ENCODE results near the gene CIAO2B.
"Not testable (repeated sequence)": the region's sequence is repeated elsewhere in the genome, so short reads cannot be mapped to it uniquely, and the experiment has no call there.

Gene CIAO2B

GRCh38 chr16:66934138-66934838 is at the start of gene CIAO2B:
Gene CIAO2B (minus strand): TSS chr16:66934402. CDS start chr16:66934364, 38 bp downstream.
- Mint-ChIP-seq H3K9me3 (no peaks in the 10 kb centered on the region), H3K36me3 (ENCODE audit: low read depth) (peaks cover 87% of the 10 kb centered on the region), H3K27ac (peak within 1 kb of the TSS; percentile 99), H3K27me3 (no peaks in the 10 kb centered on the region), H3K4me1 (ENCODE audit: low read depth) (peaks cover 50% of the 10 kb centered on the region), H3K4me3 (peak within 1 kb of the TSS; percentile 99)
- peak; percentile 93 for DNase-seq

DNA sequence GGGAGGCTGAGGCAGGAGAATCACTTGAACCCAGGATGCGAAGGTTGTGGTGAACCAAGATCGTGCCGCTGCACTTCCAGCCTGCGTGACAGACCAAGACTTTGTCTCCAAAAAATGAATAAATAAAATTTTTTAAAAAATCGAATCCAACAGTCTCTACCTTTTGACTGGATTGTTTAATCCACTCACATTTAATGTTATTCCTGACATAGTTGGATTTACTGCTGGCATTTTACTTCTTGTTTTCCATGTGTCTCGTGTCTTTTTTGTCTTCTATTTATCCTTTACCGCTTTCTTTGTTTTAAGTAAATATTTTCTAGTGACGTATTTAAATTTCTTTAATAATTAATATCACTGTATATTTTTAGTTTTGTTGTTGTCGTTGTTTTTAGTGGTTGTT is 48.8 kb upstream of the CIAO2B start:
- H3K4me1 Mint-ChIP-seq (ENCODE audit: low read depth), result peaks cover 52% of the 10 kb centered on the region
- peaks cover 2% of the 10 kb centered on the region for H3K36me3 Mint-ChIP-seq (ENCODE audit: low read depth)
- no peak for DNase-seq
- no peaks in the 10 kb centered on the region for H3K9me3 Mint-ChIP-seq
- H3K4me3 Mint-ChIP-seq, result no peak overlapping the region
- H3K27ac Mint-ChIP-seq, result peak overlapping the region; percentile 100
- no peaks in the 10 kb centered on the region for H3K27me3 Mint-ChIP-seq

DNA sequence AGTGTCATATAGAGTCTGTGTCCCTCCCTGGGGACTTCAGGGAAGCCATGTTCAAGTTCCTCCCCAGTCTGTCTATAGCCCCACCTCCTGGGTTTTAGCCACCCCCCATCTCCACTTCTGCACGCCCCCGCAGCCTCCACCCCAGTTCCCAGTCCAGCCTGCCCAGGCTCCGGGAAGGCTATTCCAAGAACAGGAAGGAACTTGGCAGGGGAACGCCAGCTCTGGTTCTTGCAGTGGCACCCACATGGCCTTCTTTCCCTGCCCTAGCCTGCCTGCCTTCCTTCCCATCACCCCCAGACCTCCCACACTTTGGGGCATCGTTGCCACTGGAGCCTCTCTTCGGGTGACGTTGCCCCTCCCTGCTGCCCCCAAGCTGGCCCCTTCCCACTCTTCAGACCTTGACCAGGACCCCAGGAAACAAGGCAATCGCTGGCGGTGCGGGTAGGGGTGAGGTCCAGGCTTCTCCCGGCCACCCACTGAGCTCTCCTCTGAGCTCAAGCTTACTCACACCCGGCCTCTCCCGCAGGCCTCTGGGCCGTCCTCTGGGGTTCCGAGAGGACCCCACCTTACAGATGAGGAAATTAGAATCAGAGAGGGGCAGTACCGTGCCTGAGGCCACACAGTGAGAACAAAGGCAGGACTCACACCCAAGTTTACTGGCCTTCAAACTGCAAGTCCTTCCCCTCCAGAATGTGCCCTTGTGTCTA is 45.0 kb upstream of the CIAO2B start:
- Mint-ChIP-seq H3K4me3 (no peak overlapping the region), H3K27ac (peak overlapping the region; percentile 37), H3K36me3 (ENCODE audit: low read depth) (no peaks in the 10 kb centered on the region), H3K27me3 (peaks cover 4% of the 10 kb centered on the region), H3K4me1 (ENCODE audit: low read depth) (peaks cover 48% of the 10 kb centered on the region), H3K9me3 (no peaks in the 10 kb centered on the region)
- no peak for DNase-seq

- DNase-seq, result peak; percentile 93
- peak overlapping the region; percentile 57 for H3K27ac Mint-ChIP-seq
- H3K4me3 Mint-ChIP-seq, result no peak overlapping the region
- H3K27me3 Mint-ChIP-seq, result peaks cover 4% of the 10 kb centered on the region
- H3K9me3 Mint-ChIP-seq, result no peaks in the 10 kb centered on the region
- H3K4me1 Mint-ChIP-seq (ENCODE audit: low read depth), result peaks cover 37% of the 10 kb centered on the region
- H3K36me3 Mint-ChIP-seq (ENCODE audit: low read depth), result no peaks in the 10 kb centered on the region
Measured at GRCh38 chr16:66977341-66978113, 43.3 kb upstream of the CIAO2B start.

GRCh38 chr16:66976746-66977145 is 42.5 kb upstream of the CIAO2B start:
- H3K4me3 Mint-ChIP-seq, result no peak overlapping the region
- no peaks in the 10 kb centered on the region for H3K36me3 Mint-ChIP-seq (ENCODE audit: low read depth)
- H3K9me3 Mint-ChIP-seq, result no peaks in the 10 kb centered on the region
- no peak for DNase-seq
- peaks cover 4% of the 10 kb centered on the region for H3K27me3 Mint-ChIP-seq
- H3K4me1 Mint-ChIP-seq (ENCODE audit: low read depth), result peaks cover 30% of the 10 kb centered on the region
- H3K27ac Mint-ChIP-seq, result no peak overlapping the region

- Mint-ChIP-seq H3K36me3 (ENCODE audit: low read depth) (no peaks in the 10 kb centered on the region), H3K27me3 (peaks cover 4% of the 10 kb centered on the region), H3K27ac (peak overlapping the region; percentile 33), H3K4me3 (peak overlapping the region; percentile 61), H3K4me1 (ENCODE audit: low read depth) (peaks cover 24% of the 10 kb centered on the region), H3K9me3 (no peaks in the 10 kb centered on the region)
- DNase-seq, result no peak
Measured at GRCh38 chr16:66975302-66975893, 41.2 kb upstream of the CIAO2B start.

DNA sequence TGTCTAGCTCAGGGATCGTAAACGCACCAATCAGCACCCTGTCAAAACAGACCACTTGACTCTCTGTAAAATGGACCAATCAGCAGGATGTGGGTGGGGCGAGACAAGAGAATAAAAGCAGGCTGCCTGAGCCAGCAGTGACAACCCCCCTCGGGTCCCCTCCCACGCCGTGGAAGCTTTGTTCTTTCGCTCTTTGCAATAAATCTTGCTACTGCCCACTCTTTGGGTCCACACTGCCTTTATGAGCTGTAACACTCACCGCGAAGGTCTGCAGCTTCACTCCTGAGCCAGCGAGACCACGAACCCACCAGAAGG is 40.7 kb upstream of the CIAO2B start:
- peak overlapping the region; percentile 61 for H3K4me3 Mint-ChIP-seq
- H3K36me3 Mint-ChIP-seq (ENCODE audit: low read depth); H3K27me3 Mint-ChIP-seq; H3K9me3 Mint-ChIP-seq: not testable (repeated sequence)
- peak; percentile 63 for DNase-seq
- H3K4me1 Mint-ChIP-seq (ENCODE audit: low read depth), result peaks cover 24% of the 10 kb centered on the region
- H3K27ac Mint-ChIP-seq, result peak overlapping the region; percentile 33

- not testable (repeated sequence) for H3K4me3 Mint-ChIP-seq; H3K36me3 Mint-ChIP-seq (ENCODE audit: low read depth); H3K9me3 Mint-ChIP-seq; H3K27me3 Mint-ChIP-seq; DNase-seq
- peak overlapping the region; percentile 33 for H3K27ac Mint-ChIP-seq
- H3K4me1 Mint-ChIP-seq (ENCODE audit: low read depth), result peaks cover 24% of the 10 kb centered on the region
Measured at GRCh38 chr16:66974156-66974931, 40.1 kb upstream of the CIAO2B start.

- peaks cover 4% of the 10 kb centered on the region for H3K27me3 Mint-ChIP-seq
- H3K4me3 Mint-ChIP-seq, result no peak overlapping the region
- H3K9me3 Mint-ChIP-seq, result no peaks in the 10 kb centered on the region
- no peak for DNase-seq
- no peak overlapping the region for H3K27ac Mint-ChIP-seq
- no peaks in the 10 kb centered on the region for H3K36me3 Mint-ChIP-seq (ENCODE audit: low read depth)
- peaks cover 24% of the 10 kb centered on the region for H3K4me1 Mint-ChIP-seq (ENCODE audit: low read depth)
Measured at GRCh38 chr16:66973716-66974115, 39.5 kb upstream of the CIAO2B start.

DNA sequence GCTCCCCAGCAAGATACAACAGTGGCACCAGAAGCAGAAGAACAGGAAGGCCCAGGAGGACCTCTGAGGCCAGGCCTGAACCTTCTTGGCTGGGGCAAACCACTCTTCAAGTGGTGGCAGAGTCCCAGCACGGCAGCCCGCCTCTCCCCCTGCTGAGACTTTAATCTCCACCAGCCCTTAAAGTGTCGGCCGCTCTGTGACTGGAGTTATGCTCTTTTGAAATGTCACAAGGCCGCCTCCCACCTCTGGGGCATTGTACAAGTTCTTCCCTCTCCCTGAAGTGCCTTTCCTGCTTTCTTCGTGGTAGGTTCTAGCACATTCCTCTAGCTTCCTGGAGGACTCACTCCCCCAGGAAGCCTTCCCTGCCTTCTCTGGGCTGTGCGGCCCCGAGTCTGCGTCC is 38.8 kb upstream of the CIAO2B start:
- Mint-ChIP-seq H3K4me3 (no peak overlapping the region), H3K27ac (no peak overlapping the region), H3K9me3 (no peaks in the 10 kb centered on the region), H3K36me3 (ENCODE audit: low read depth) (no peaks in the 10 kb centered on the region), H3K27me3 (peaks cover 4% of the 10 kb centered on the region), H3K4me1 (ENCODE audit: low read depth) (peaks cover 18% of the 10 kb centered on the region)
- DNase-seq, result no peak

DNA sequence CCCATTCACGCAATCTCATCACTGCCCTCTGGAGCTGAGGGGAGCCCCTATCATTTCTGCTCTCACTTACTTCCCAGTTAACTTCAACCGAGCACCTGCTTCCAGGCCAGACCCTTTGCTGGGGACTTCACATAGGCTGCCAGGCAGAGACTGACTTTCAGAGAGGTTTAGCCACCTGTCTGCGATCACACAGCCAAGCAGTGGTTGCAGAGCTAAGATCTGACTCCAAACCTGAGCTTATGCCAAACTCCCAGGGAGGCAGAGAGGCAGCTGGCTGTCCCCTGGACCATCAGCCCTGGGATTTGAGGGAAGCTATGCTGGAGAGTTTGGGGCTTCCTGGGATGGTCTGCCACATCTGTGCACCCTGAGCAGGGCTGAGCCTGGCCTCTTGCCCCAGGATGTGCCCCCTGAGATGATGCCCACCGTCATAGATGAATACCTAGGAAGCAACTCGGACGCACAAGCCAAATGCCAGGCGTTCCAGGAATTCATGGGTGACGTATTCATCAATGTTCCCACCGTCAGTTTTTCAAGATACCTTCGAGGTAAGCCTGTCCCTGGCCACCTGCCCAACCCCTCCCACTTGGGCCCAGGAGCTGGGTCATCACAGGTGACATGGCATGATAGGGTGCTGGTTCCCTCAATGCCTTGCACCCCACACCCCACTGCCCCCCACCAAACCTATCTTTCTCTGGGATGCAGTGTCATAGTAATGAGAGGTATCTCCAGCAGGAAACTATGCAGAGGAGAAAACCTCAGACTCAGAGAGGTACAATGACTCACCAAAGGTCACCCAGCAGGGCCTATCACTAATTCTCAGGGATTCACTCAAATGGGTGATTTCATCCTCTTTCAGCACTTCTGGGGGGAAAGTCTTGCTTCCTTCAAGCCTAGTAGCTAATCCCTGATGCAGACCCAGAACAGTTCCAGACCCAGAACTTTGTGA is 36.8 kb upstream of the CIAO2B start:
- DNase-seq, result no peak
- H3K9me3 Mint-ChIP-seq, result no peaks in the 10 kb centered on the region

DNA sequence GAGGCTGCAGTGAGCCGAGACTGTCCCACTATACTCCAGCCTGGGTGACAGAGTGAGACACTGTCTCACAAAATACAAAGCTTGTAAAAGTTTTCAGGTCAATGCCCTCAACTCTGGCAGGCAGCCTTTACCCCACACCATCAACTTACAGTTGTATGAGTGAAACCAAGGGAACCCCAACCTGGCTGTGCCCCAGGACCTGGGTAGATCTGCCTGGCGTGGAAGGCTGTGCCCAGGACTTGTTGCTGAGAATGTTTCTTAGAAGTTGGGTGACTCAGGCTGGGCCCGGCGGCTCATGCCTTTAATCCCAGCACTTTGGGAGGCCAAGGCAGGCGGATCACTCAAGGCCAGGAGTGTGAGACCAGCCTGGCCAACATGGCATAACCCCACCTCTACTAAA is 34.6 kb upstream of the CIAO2B start:
- H3K4me1 Mint-ChIP-seq (ENCODE audit: low read depth), result no peaks in the 10 kb centered on the region
- no peak overlapping the region for H3K4me3 Mint-ChIP-seq

More for the DNA sequence above, 36.8 kb upstream of the CIAO2B start:
- Mint-ChIP-seq H3K36me3 (ENCODE audit: low read depth) (no peaks in the 10 kb centered on the region), H3K4me3 (no peak overlapping the region), H3K4me1 (ENCODE audit: low read depth) (peaks cover 13% of the 10 kb centered on the region), H3K27me3 (no peaks in the 10 kb centered on the region), H3K27ac (peak overlapping the region; percentile 40)

GRCh38 chr16:66964049-66964448 is 29.8 kb upstream of the CIAO2B start:
- no peak for DNase-seq
- Mint-ChIP-seq H3K27ac (no peak overlapping the region), H3K4me1 (ENCODE audit: low read depth) (peaks cover 11% of the 10 kb centered on the region), H3K9me3 (no peaks in the 10 kb centered on the region), H3K36me3 (ENCODE audit: low read depth) (no peaks in the 10 kb centered on the region), H3K27me3 (no peaks in the 10 kb centered on the region), H3K4me3 (no peak overlapping the region)

More for the DNA sequence above, 34.6 kb upstream of the CIAO2B start:
- no peaks in the 10 kb centered on the region for H3K27me3 Mint-ChIP-seq
- H3K36me3 Mint-ChIP-seq (ENCODE audit: low read depth), result no peaks in the 10 kb centered on the region
- H3K9me3 Mint-ChIP-seq, result no peaks in the 10 kb centered on the region
- DNase-seq, result no peak
- no peak overlapping the region for H3K27ac Mint-ChIP-seq
